ENCODE measurements around the gene MAP7.

MAP7 gene

GRCh38 chr6:136362421-136363356 is 187.5 kb downstream of the MAP7 start:
- H3K36me3 Mint-ChIP-seq (ENCODE audit: low read depth), result peaks cover 27% of the 10 kb centered on the region
- H3K4me1 Mint-ChIP-seq (ENCODE audit: low read depth), result peaks cover 38% of the 10 kb centered on the region
- intact Hi-C loops (cut with micrococcal nuclease), result loop anchor here (10.0 kb wide), 1 partner anchor 182 kb away; no protein-coding TSS in a partner anchor
- no peak overlapping the region for H3K27ac Mint-ChIP-seq
- H3K4me3 Mint-ChIP-seq, result peak overlapping the region; percentile 28
- no peaks in the 10 kb centered on the region for H3K27me3 Mint-ChIP-seq
- no peaks in the 10 kb centered on the region for H3K9me3 Mint-ChIP-seq

- Mint-ChIP-seq H3K27ac (no peak overlapping the region), H3K36me3 (ENCODE audit: low read depth) (peaks cover 27% of the 10 kb centered on the region), H3K27me3 (no peaks in the 10 kb centered on the region), H3K4me3 (no peak overlapping the region), H3K9me3 (no peaks in the 10 kb centered on the region), H3K4me1 (ENCODE audit: low read depth) (peaks cover 38% of the 10 kb centered on the region)
- intact Hi-C loops (cut with micrococcal nuclease), result loop anchor here (10.0 kb wide), 1 partner anchor 183 kb away; no protein-coding TSS in a partner anchor
Observed at GRCh38 chr6:136361787-136362186, 188.4 kb downstream of the MAP7 start.

GRCh38 chr6:136360783-136361182 is 189.4 kb downstream of the MAP7 start:
- intact Hi-C loops (cut with micrococcal nuclease), result loop anchor here (10.0 kb wide), 1 partner anchor 184 kb away; no protein-coding TSS in a partner anchor
- H3K27ac Mint-ChIP-seq, result peak overlapping the region; percentile 56
- H3K36me3 Mint-ChIP-seq (ENCODE audit: low read depth), result peaks cover 33% of the 10 kb centered on the region
- H3K9me3 Mint-ChIP-seq, result no peaks in the 10 kb centered on the region
- H3K4me1 Mint-ChIP-seq (ENCODE audit: low read depth), result peaks cover 31% of the 10 kb centered on the region
- H3K4me3 Mint-ChIP-seq, result no peak overlapping the region
- no peaks in the 10 kb centered on the region for H3K27me3 Mint-ChIP-seq

GRCh38 chr6:136359851-136360250 is 190.4 kb downstream of the MAP7 start:
- no peaks in the 10 kb centered on the region for H3K27me3 Mint-ChIP-seq
- H3K36me3 Mint-ChIP-seq (ENCODE audit: low read depth), result peaks cover 33% of the 10 kb centered on the region
- intact Hi-C loops (cut with micrococcal nuclease), result loop anchor here (10.0 kb wide), 1 partner anchor 185 kb away; no protein-coding TSS in a partner anchor
- no peak overlapping the region for H3K4me3 Mint-ChIP-seq
- no peak overlapping the region for H3K27ac Mint-ChIP-seq
- H3K4me1 Mint-ChIP-seq (ENCODE audit: low read depth), result peaks cover 22% of the 10 kb centered on the region
- H3K9me3 Mint-ChIP-seq, result no peaks in the 10 kb centered on the region

GRCh38 chr6:136351518-136352110 is 198.6 kb downstream of the MAP7 start:
- Mint-ChIP-seq H3K4me1 (ENCODE audit: low read depth) (peaks cover 8% of the 10 kb centered on the region), H3K9me3 (no peaks in the 10 kb centered on the region), H3K4me3 (no peak overlapping the region), H3K27me3 (no peaks in the 10 kb centered on the region), H3K36me3 (ENCODE audit: low read depth) (peaks cover 12% of the 10 kb centered on the region), H3K27ac (no peak overlapping the region)
- intact Hi-C loops (cut with micrococcal nuclease), result no loop called here

GRCh38 chr6:136350914-136351313 is 199.3 kb downstream of the MAP7 start:
- H3K27ac Mint-ChIP-seq, result no peak overlapping the region
- intact Hi-C loops (cut with micrococcal nuclease), result no loop called here
- no peak overlapping the region for H3K4me3 Mint-ChIP-seq

GRCh38 chr6:136347847-136348246 is 202.4 kb downstream of the MAP7 start:
- Mint-ChIP-seq H3K27ac (no peak overlapping the region), H3K27me3 (no peaks in the 10 kb centered on the region), H3K9me3 (no peaks in the 10 kb centered on the region), H3K4me3 (no peak overlapping the region), H3K36me3 (ENCODE audit: low read depth) (peaks cover 21% of the 10 kb centered on the region), H3K4me1 (ENCODE audit: low read depth) (peaks cover 8% of the 10 kb centered on the region)
- intact Hi-C loops (cut with micrococcal nuclease), result no loop called here

More at GRCh38 chr6:136350914-136351313, 199.3 kb downstream of the MAP7 start:
- Mint-ChIP-seq H3K27me3 (no peaks in the 10 kb centered on the region), H3K36me3 (ENCODE audit: low read depth) (peaks cover 7% of the 10 kb centered on the region), H3K9me3 (no peaks in the 10 kb centered on the region), H3K4me1 (ENCODE audit: low read depth) (peaks cover 8% of the 10 kb centered on the region)

- Mint-ChIP-seq H3K9me3 (no peaks in the 10 kb centered on the region), H3K27me3 (no peaks in the 10 kb centered on the region), H3K4me1 (ENCODE audit: low read depth) (peaks cover 8% of the 10 kb centered on the region), H3K4me3 (no peak overlapping the region), H3K27ac (no peak overlapping the region), H3K36me3 (ENCODE audit: low read depth) (peaks cover 15% of the 10 kb centered on the region)
- intact Hi-C loops (cut with micrococcal nuclease), result no loop called here
Observed at GRCh38 chr6:136345145-136345544, 205.1 kb downstream of the MAP7 start.

- H3K9me3 Mint-ChIP-seq, result no peaks in the 10 kb centered on the region
- intact Hi-C loops (cut with micrococcal nuclease), result no loop called here
- no peak overlapping the region for H3K4me3 Mint-ChIP-seq
Observed at GRCh38 chr6:136344420-136344819, 205.8 kb downstream of the MAP7 start.

GRCh38 chr6:136343700-136344099 is 206.5 kb downstream of the MAP7 start:
- Mint-ChIP-seq H3K4me1 (ENCODE audit: low read depth) (peaks cover 8% of the 10 kb centered on the region), H3K27me3 (no peaks in the 10 kb centered on the region), H3K27ac (no peak overlapping the region), H3K4me3 (no peak overlapping the region), H3K36me3 (ENCODE audit: low read depth) (peaks cover 15% of the 10 kb centered on the region), H3K9me3 (no peaks in the 10 kb centered on the region)
- intact Hi-C loops (cut with micrococcal nuclease), result no loop called here

More at GRCh38 chr6:136344420-136344819, 205.8 kb downstream of the MAP7 start:
- Mint-ChIP-seq H3K4me1 (ENCODE audit: low read depth) (peaks cover 8% of the 10 kb centered on the region), H3K36me3 (ENCODE audit: low read depth) (peaks cover 15% of the 10 kb centered on the region), H3K27ac (no peak overlapping the region), H3K27me3 (no peaks in the 10 kb centered on the region)

- peaks cover 6% of the 10 kb centered on the region for H3K4me1 Mint-ChIP-seq (ENCODE audit: low read depth)
- peaks cover 15% of the 10 kb centered on the region for H3K36me3 Mint-ChIP-seq (ENCODE audit: low read depth)
Observed at GRCh38 chr6:136343275-136343674, 206.9 kb downstream of the MAP7 start.

GRCh38 chr6:136341967-136342366 is 208.3 kb downstream of the MAP7 start:
- Mint-ChIP-seq H3K27ac (no peak overlapping the region), H3K9me3 (no peaks in the 10 kb centered on the region)

More at GRCh38 chr6:136343275-136343674, 206.9 kb downstream of the MAP7 start:
- Mint-ChIP-seq H3K27ac (no peak overlapping the region), H3K4me3 (no peak overlapping the region), H3K27me3 (no peaks in the 10 kb centered on the region), H3K9me3 (no peaks in the 10 kb centered on the region)
- intact Hi-C loops (cut with micrococcal nuclease), result no loop called here

GRCh38 chr6:136341367-136341766 is 208.9 kb downstream of the MAP7 start:
- Mint-ChIP-seq H3K9me3 (no peaks in the 10 kb centered on the region), H3K27me3 (no peaks in the 10 kb centered on the region), H3K4me1 (ENCODE audit: low read depth) (no peaks in the 10 kb centered on the region), H3K36me3 (ENCODE audit: low read depth) (peaks cover 15% of the 10 kb centered on the region), H3K27ac (no peak overlapping the region), H3K4me3 (no peak overlapping the region)
- intact Hi-C loops (cut with micrococcal nuclease), result no loop called here

More at GRCh38 chr6:136341967-136342366, 208.3 kb downstream of the MAP7 start:
- intact Hi-C loops (cut with micrococcal nuclease), result no loop called here
- Mint-ChIP-seq H3K36me3 (ENCODE audit: low read depth) (peaks cover 15% of the 10 kb centered on the region), H3K27me3 (no peaks in the 10 kb centered on the region), H3K4me3 (no peak overlapping the region), H3K4me1 (ENCODE audit: low read depth) (no peaks in the 10 kb centered on the region)

- Mint-ChIP-seq H3K27ac (no peak overlapping the region), H3K4me1 (ENCODE audit: low read depth) (no peaks in the 10 kb centered on the region), H3K4me3 (no peak overlapping the region), H3K27me3 (no peaks in the 10 kb centered on the region), H3K36me3 (ENCODE audit: low read depth) (no peaks in the 10 kb centered on the region), H3K9me3 (no peaks in the 10 kb centered on the region)
- intact Hi-C loops (cut with micrococcal nuclease), result no loop called here
Observed at GRCh38 chr6:136338486-136338885, 211.7 kb downstream of the MAP7 start.
